ENCODE data around the gene LIG1.

- TF ChIP-seq CTCF (IDR thresholded peaks at IDR 0.05) (no peak), POLR2A (IDR thresholded peaks at IDR 0.05) (no peak)
These were observed 20.7 kb downstream of the LIG1 start for GRCh38 chr19:48149430-48149829.
